A673 (cell line): ENCODE data around the gene CAPN9.

Source experiments
- EZH2 ChIP-seq: fragments of 200-600 bp; sonication (generic); IDR thresholded peaks from 2 replicates; pipeline ENCODE4 v1.6.1; 2017; ENCODE audit warnings: borderline replicate concordance, low read depth, mild to moderate bottlenecking, mixed read lengths, antibody characterized with exemption, low read length; ENCODE audit not compliant: poor library complexity, severe bottlenecking
- TF ChIP-seq, protein P1 (sequence below): fragments of 300-800, 200-600 bp; sonication (generic); conservative IDR thresholded peaks from 2 replicates; pipeline ENCODE4 v1.5.1; 2017; ENCODE audit warnings: low read depth, mild to moderate bottlenecking, antibody characterized with exemption, low read length, moderate library complexity, mixed read lengths

DNA sequence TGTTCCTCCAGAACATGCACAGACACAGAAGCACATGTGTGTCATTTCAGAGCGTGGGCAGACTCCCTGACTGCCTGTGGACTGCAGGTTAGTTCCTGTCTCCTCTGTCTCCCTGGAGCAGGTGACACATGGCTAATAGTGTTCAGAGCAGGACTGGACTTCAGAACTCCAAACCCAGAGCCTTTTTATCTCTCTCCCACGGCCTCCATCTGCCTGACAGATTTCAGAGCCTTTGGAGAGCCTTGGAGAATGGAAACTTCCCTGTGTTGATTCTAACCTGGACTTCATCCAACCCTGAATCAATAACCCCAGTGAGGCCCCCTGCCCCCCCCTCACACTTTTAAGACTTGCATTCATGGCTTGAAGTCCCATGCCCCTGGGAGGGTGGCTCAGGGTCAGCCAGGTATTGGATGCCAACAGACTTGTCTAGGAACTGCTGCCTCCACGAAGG lies 76.8 kb downstream of the CAPN9 start:
- TF ChIP-seq, protein P1, sequence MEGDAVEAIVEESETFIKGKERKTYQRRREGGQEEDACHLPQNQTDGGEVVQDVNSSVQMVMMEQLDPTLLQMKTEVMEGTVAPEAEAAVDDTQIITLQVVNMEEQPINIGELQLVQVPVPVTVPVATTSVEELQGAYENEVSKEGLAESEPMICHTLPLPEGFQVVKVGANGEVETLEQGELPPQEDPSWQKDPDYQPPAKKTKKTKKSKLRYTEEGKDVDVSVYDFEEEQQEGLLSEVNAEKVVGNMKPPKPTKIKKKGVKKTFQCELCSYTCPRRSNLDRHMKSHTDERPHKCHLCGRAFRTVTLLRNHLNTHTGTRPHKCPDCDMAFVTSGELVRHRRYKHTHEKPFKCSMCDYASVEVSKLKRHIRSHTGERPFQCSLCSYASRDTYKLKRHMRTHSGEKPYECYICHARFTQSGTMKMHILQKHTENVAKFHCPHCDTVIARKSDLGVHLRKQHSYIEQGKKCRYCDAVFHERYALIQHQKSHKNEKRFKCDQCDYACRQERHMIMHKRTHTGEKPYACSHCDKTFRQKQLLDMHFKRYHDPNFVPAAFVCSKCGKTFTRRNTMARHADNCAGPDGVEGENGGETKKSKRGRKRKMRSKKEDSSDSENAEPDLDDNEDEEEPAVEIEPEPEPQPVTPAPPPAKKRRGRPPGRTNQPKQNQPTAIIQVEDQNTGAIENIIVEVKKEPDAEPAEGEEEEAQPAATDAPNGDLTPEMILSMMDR: no peak
- TF ChIP-seq EZH2: no peak
